22Rv1 (cell line): ENCODE results near the gene CD274.

Experiments used
- CTCF ChIP-seq: fragments of 450-650 bp; IDR thresholded peaks from 2 replicates; pipeline ENCODE4 v1.5.1; 2017; ENCODE audit warnings: mild to moderate bottlenecking
- ZFX ChIP-seq: fragments of 450-650 bp; IDR thresholded peaks from 2 replicates; pipeline ENCODE4 v1.6.1; 2017; ENCODE audit warnings: antibody characterized with exemption, borderline replicate concordance

DNA sequence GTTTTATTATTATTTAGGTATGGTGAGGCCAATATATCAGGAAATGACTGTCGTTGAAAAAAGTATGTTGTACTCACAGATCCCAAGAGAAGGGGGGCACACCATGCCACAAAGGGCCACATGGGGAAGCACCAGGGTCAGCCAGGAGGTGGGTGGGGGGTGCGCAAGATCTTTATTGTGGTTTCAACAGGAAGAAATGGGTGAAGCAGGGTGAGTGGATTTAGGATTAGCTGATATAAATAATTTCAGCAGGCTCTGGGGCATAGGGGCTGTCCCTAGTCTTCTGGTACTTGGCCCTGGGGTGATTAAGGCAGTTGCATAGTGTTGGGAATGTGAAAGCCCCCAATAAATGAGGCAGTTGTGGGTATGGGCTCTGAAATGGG is 68.6 kb downstream of the CD274 start:
- TF ChIP-seq CTCF (no peak), ZFX (no peak)
